Neural progenitor cell (in vitro differentiated cells): ENCODE measurements around the gene IMPACT. TPM values are rescaled to one million over a fixed set of nuclear protein-coding genes. Genes with fewer than 3 reads are reported as not detected.

ENCODE experiments used
- DNase-seq: peaks from one replicate; pipeline ENCODE4 v3.0.0-alpha.2; 2016; ENCODE audit warnings: low spot score
- H2AFZ ChIP-seq: fragments of 200-600 bp; sonication (generic); replicated peaks from 2 replicates; pipeline ENCODE4 v1.6.1; 2016; ENCODE audit warnings: antibody characterized with exemption
- H3F3A ChIP-seq: fragments of 200-600 bp; sonication (generic); 2 replicates; pipeline ENCODE4 v1.6.1; 2016; ENCODE audit warnings: antibody characterized with exemption, low read depth
- H3K27ac ChIP-seq: fragments of 200-600 bp; sonication (generic); 2 replicates; pipeline ENCODE4 v1.5.1; 2016; ENCODE audit warnings: mild to moderate bottlenecking
- H3K27me3 ChIP-seq: fragments of 200-600 bp; sonication (generic); 2 replicates; pipeline ENCODE4 v1.6.1; 2016; ENCODE audit warnings: mild to moderate bottlenecking, moderate library complexity
- H3K36me3 ChIP-seq: fragments of 200-600 bp; sonication (generic); 2 replicates; pipeline ENCODE4 v1.5.1; 2016
- H3K4me1 ChIP-seq: fragments of 200-600 bp; sonication (generic); 2 replicates; pipeline ENCODE4 v1.6.1; 2016; ENCODE audit warnings: mixed run types
- H3K4me2 ChIP-seq: fragments of 200-600 bp; sonication (generic); 2 replicates; pipeline ENCODE4 v1.6.1; 2016
- H3K4me3 ChIP-seq: fragments of 200-600 bp; sonication (generic); 2 replicates; pipeline ENCODE4 v1.5.1; 2016
- H3K79me2 ChIP-seq: fragments of 200-600 bp; sonication (generic); 2 replicates; pipeline ENCODE4 v1.6.1; 2016; ENCODE audit warnings: low read depth
- H3K9ac ChIP-seq: fragments of 200-600 bp; sonication (generic); 2 replicates; pipeline ENCODE4 v1.6.1; 2016
- H3K9me3 ChIP-seq: fragments of 200-600 bp; sonication (generic); 2 replicates; pipeline ENCODE4 v1.5.1; 2016; ENCODE audit warnings: low read depth
- H4K20me1 ChIP-seq: fragments of 200-600 bp; sonication (generic); 2 replicates; pipeline ENCODE4 v1.6.1; 2016; ENCODE audit warnings: low read depth
- H3K27ac Mint-ChIP-seq: 3 replicates; pipeline ENCODE4 v1.8.0; 2021; ENCODE audit warnings: mixed read lengths
- H3K27me3 Mint-ChIP-seq: 2 replicates; pipeline ENCODE4 v1.8.0; 2022; ENCODE audit warnings: low read depth, mild to moderate bottlenecking, inconsistent platforms, moderate library complexity, mixed read lengths; ENCODE audit not compliant: insufficient read depth
- H3K36me3 Mint-ChIP-seq: 3 replicates; pipeline ENCODE4 v1.8.0; 2021; ENCODE audit warnings: mixed read lengths
- H3K4me1 Mint-ChIP-seq: 3 replicates; pipeline ENCODE4 v1.8.0; 2021; ENCODE audit warnings: mixed read lengths
- H3K4me3 Mint-ChIP-seq: 3 replicates; pipeline ENCODE4 v1.8.0; 2021; ENCODE audit warnings: mild to moderate bottlenecking, moderate library complexity, mixed read lengths
- H3K9me3 Mint-ChIP-seq: 3 replicates; pipeline ENCODE4 v1.8.0; 2020; ENCODE audit warnings: mixed read lengths
- CTCF ChIP-seq: fragments of 200-600 bp; sonication (generic); IDR thresholded peaks from 2 replicates; pipeline ENCODE4 v1.5.1; 2017; ENCODE audit warnings: antibody characterized with exemption, mild to moderate bottlenecking
- EZH2 ChIP-seq: fragments of 200-600 bp; sonication (generic); IDR thresholded peaks from 2 replicates; pipeline ENCODE4 v1.6.1; 2017; ENCODE audit warnings: antibody characterized with exemption, mild to moderate bottlenecking, moderate library complexity
- EZH2phosphoT487 ChIP-seq: fragments of 200-600 bp; sonication (generic); IDR thresholded peaks from 2 replicates; pipeline ENCODE4 v1.6.1; 2017; ENCODE audit warnings: antibody characterized with exemption
- small RNA-seq: library from RNA; depleted of rRNA; stranded (forward); fragments of <200 nt; gene quantifications from one replicate; pipeline ENCODE3, GENCODE V24; 2015
- total RNA-seq: library from RNA; depleted of rRNA; stranded (reverse); fragments of >200 nt; gene quantifications from 2 replicates; pipeline ENCODE4 v1.2.3, GENCODE V29; 2015; ENCODE audit warnings: low replicate concordance

Gene IMPACT
- total RNA-seq, 1 donor from 2014 or later = 66.5 TPM

GRCh38 chr18:24500217-24500616 lies 73.7 kb downstream of the IMPACT start:
- DNase-seq = no peak
- Histone ChIP-seq H4K20me1 (no peaks in the 10 kb centered on the region), H3K27me3 (no peaks in the 10 kb centered on the region), H3K27ac (no peak overlapping the region), H3K4me2 (no peak overlapping the region), H3K9me3 (no peaks in the 10 kb centered on the region), H3K79me2 (no peaks in the 10 kb centered on the region), H3K4me3 (no peak overlapping the region), H3K4me1 (peaks cover 9% of the 10 kb centered on the region), H3F3A (no peaks in the 10 kb centered on the region), H2AFZ (no peak overlapping the region), H3K9ac (no peak overlapping the region), H3K36me3 (no peaks in the 10 kb centered on the region)
- Mint-ChIP-seq H3K27ac (no peak overlapping the region), H3K27me3 (no peaks in the 10 kb centered on the region), H3K4me3 (no peak overlapping the region), H3K36me3 (peaks cover 2% of the 10 kb centered on the region), H3K9me3 (peaks cover 2% of the 10 kb centered on the region), H3K4me1 (peaks cover 23% of the 10 kb centered on the region)
- TF ChIP-seq EZH2phosphoT487 (no peak), CTCF (no peak), EZH2 (no peak)

GRCh38 chr18:24500766-24501165 lies 74.3 kb downstream of the IMPACT start:
- no peaks in the 10 kb centered on the region for H3K79me2 ChIP-seq
- no peak overlapping the region for H2AFZ ChIP-seq
- no peak overlapping the region for H3K4me3 Mint-ChIP-seq
- peaks cover 2% of the 10 kb centered on the region for H3K36me3 Mint-ChIP-seq
- peaks cover 9% of the 10 kb centered on the region for H3K4me1 ChIP-seq
- no peak overlapping the region for H3K4me2 ChIP-seq
- H3K4me3 ChIP-seq = no peak overlapping the region
- H3K4me1 Mint-ChIP-seq = peaks cover 27% of the 10 kb centered on the region
- no peaks in the 10 kb centered on the region for H3K27me3 ChIP-seq
- no peaks in the 10 kb centered on the region for H3F3A ChIP-seq
- peak overlapping the region; percentile 4 for H3K27ac Mint-ChIP-seq
- no peaks in the 10 kb centered on the region for H3K36me3 ChIP-seq
- no peak for TF ChIP-seq CTCF
- TF ChIP-seq EZH2phosphoT487 = no peak
- TF ChIP-seq EZH2 = no peak
- no peaks in the 10 kb centered on the region for H4K20me1 ChIP-seq
- no peak for DNase-seq
- H3K27ac ChIP-seq = no peak overlapping the region
- H3K9me3 ChIP-seq = no peaks in the 10 kb centered on the region
- H3K27me3 Mint-ChIP-seq = no peaks in the 10 kb centered on the region
- H3K9ac ChIP-seq = no peak overlapping the region
- peaks cover 2% of the 10 kb centered on the region for H3K9me3 Mint-ChIP-seq

GRCh38 chr18:24502667-24503523 lies 76.4 kb downstream of the IMPACT start:
- Histone ChIP-seq H3F3A (no peaks in the 10 kb centered on the region), H3K27ac (no peak overlapping the region), H3K36me3 (no peaks in the 10 kb centered on the region), H3K9ac (no peak overlapping the region), H2AFZ (no peak overlapping the region), H4K20me1 (no peaks in the 10 kb centered on the region), H3K27me3 (no peaks in the 10 kb centered on the region), H3K4me1 (peaks cover 9% of the 10 kb centered on the region), H3K9me3 (no peaks in the 10 kb centered on the region), H3K4me2 (peak overlapping the region; percentile 21), H3K79me2 (no peaks in the 10 kb centered on the region), H3K4me3 (no peak overlapping the region)
- peaks cover 30% of the 10 kb centered on the region for H3K4me1 Mint-ChIP-seq
- H3K27me3 Mint-ChIP-seq = peaks cover 6% of the 10 kb centered on the region
- peaks cover 6% of the 10 kb centered on the region for H3K36me3 Mint-ChIP-seq
- H3K9me3 Mint-ChIP-seq = peaks cover 2% of the 10 kb centered on the region
- DNase-seq = peak; percentile 19
- TF ChIP-seq EZH2 (no peak), CTCF (no peak)
- H3K4me3 Mint-ChIP-seq = no peak overlapping the region
- H3K27ac Mint-ChIP-seq = peak overlapping the region; percentile 11

Small RNA genes within 50 kb of the gene (small RNA-seq; reads per million reads assigned to genes)
- gene RF00019 = not detected

Other genes with a start within 250 kb of the IMPACT start
- 54.2 and 75.0 TPM in 2 replicates for gene OSBPL1A, start 28.8 kb upstream of the IMPACT start, total RNA-seq
- gene HRH4, start 34.0 kb downstream of the IMPACT start, total RNA-seq = 0.13 TPM in 1 of 2 replicates, not detected in the other